Subcutaneous adipose tissue (tissue), 4 donors: ENCODE measurements around the gene FARP2. TPM values are rescaled to one million over a fixed set of nuclear protein-coding genes. Genes with fewer than 3 reads are reported as not detected.

ENCODE experiments used
- total RNA-seq, 4 donors: library from RNA; depleted of rRNA; stranded (reverse); fragments of >200 nt; gene quantifications; one replicate each; pipeline ENCODE4 v1.1.0, GENCODE V29; 2016
- TF ChIP-seq, protein P1 (sequence below): fragments of 450-650 bp; IDR thresholded peaks from one replicate; pipeline ENCODE4 v1.5.1; 2016; ENCODE audit warnings: low read depth, mild to moderate bottlenecking, control low read depth, antibody characterized with exemption, moderate library complexity

Gene FARP2
- total RNA-seq, 4 donors from 2014 or later = 27.4 to 49.1 (median 35.0) TPM

GRCh38 chr2:241469746-241470145, 113.7 kb downstream of the FARP2 start:
- TF ChIP-seq, protein P1, sequence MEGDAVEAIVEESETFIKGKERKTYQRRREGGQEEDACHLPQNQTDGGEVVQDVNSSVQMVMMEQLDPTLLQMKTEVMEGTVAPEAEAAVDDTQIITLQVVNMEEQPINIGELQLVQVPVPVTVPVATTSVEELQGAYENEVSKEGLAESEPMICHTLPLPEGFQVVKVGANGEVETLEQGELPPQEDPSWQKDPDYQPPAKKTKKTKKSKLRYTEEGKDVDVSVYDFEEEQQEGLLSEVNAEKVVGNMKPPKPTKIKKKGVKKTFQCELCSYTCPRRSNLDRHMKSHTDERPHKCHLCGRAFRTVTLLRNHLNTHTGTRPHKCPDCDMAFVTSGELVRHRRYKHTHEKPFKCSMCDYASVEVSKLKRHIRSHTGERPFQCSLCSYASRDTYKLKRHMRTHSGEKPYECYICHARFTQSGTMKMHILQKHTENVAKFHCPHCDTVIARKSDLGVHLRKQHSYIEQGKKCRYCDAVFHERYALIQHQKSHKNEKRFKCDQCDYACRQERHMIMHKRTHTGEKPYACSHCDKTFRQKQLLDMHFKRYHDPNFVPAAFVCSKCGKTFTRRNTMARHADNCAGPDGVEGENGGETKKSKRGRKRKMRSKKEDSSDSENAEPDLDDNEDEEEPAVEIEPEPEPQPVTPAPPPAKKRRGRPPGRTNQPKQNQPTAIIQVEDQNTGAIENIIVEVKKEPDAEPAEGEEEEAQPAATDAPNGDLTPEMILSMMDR = no peak

DNA sequence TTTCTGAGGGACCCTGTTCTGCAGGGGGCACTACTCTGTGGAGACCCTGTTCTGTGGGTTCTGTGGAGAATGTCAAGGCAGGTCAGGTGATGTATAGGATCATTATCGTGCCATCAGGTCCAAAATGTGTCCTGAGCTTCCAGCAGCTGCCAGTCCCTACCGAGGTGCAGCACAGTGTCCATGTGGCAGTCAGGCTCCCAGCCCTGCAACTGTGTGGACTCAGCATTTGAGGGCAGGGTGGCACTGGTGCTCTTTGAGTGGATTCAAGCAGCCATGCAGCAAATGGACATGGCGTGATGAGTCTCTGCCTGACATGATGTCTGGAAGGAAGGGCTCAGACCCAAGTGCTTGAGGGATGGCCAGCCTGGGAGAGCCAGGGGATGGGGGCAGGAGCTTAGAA, 117.3 kb downstream of the FARP2 start:
- TF ChIP-seq, protein P1 = no peak

GRCh38 chr2:241475267-241475666, 119.2 kb downstream of the FARP2 start:
- TF ChIP-seq, protein P1 = no peak

DNA sequence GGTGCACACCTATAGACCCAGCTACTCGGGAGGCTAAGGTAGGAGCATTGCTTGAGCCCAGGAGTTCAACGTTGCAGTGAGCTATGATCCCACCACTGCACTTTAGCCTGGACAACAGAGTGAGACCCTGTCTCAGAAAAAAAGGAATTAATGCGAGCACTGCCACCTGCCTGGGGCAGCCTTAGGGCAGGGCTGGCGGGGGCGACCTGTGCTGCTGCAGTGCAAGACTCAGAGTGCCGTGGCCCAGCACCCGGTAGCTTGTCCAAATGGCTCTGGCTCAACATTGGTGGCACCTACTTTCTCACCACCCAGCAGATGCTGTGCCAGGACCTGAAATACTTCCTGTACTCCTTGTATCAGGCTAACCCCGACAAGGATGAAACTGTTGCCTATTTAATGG, 122.1 kb downstream of the FARP2 start:
- TF ChIP-seq, protein P1 = no peak

- TF ChIP-seq, protein P1 = no peak
Measured at GRCh38 chr2:241479026-241479898, 123.2 kb downstream of the FARP2 start.

DNA sequence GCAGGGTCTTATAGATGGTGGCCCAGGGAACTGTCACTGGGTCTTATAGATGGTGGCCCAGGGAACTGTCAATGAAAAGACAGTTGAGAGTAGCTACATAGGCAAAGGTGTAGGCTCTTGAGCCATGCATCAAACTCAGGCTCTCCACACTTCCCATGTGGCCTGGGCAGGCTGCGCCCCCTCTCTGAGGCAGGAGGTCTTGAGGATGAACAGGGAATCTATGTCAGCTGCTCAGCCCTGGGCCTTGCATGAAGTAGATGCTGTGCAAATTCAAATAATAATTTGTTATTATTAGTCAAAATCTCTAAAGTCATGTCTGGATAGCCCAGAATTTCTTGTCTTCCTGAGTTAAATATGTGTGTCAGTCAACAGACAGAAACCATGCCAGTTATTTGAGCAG, 125.6 kb downstream of the FARP2 start:
- TF ChIP-seq, protein P1 = no peak

GRCh38 chr2:241482126-241482955, 126.3 kb downstream of the FARP2 start:
- TF ChIP-seq, protein P1 = no peak
